Measurements from ENCODE around the gene DHDH. TPM values are rescaled to one million over a fixed set of nuclear protein-coding genes. Genes with fewer than 3 reads are reported as not detected.
"Not testable (repeated sequence)": the region's sequence is repeated elsewhere in the genome, so short reads cannot be mapped to it uniquely, and the experiment has no call there.

DHDH gene
- total RNA-seq (1 to 10 TPM in 4 of 5 donors, under 1 TPM in 1; 0.93 to 1.7 (median 1.2) TPM), total RNA-seq (0.06 to 1.8 (median 0.57) reads per million in 29 experiments)
- 0.33 TPM for total RNA-seq (2013)

DNA sequence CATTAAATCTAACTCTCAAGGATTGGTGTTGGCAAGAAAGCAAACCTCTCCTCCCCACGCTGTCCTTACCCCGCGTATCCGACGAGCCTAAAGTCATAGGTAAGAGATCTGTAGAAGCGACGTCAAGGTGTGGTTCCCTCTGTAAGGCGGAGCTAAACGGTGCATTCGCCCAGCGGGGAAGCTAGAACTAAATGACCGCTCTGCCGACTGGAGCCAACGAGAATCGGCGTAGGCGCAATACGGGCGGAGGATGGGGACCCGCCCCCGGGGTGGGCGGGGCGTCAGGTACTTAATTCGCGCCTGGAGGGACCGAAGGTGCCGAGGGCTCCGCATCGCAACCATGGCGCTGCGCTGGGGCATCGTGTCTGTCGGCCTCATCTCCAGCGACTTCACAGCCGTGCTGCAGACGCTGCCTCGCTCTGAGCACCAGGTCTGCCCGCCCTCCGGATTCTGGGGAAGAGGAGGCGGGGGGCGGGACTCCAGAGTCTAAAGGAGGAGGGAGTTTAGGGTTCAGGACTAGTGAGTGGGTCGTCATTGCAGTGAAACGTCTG, at the start of gene DHDH:
Gene DHDH (plus strand): TSS at position 318 of the 551 bp plus-strand sequence. CDS start 23 bp downstream, at position 341.
- Histone ChIP-seq H3K4me1 (ENCODE audit: control insufficient read depth in 1 of 2, extremely low read depth in 1 of 2, insufficient read depth in 2 of 2, low read length in 2 of 2) (peaks cover 2 to 16% of the 10 kb centered on the region in 2 experiments), H3K9me3 (no peaks in the 10 kb centered on the region), H3K27ac (ENCODE audit: low read length) (peak within 1 kb of the TSS; percentile 42), H3K27me3 (replicated peaks in 1 of 2; ENCODE audit: control insufficient read depth in 2 of 2, extremely low read depth in 1 of 2, insufficient read depth in 2 of 2, low read length in 1 of 2) (peaks cover 0 to 4% of the 10 kb centered on the region in 2 experiments), H3K4me3 (ENCODE audit: control insufficient read depth in 1 of 2, extremely low read depth in 1 of 2, low read length in 1 of 2) (peak within 1 kb of the TSS; percentile 54 to 62), H3K36me3 (ENCODE audit: control insufficient read depth in 2 of 2, extremely low read depth in 1 of 2, insufficient read depth in 1 of 2, low read length in 1 of 2) (no peaks in the 10 kb centered on the region)
- DNase-seq (peak; percentile 76 to 91 (median 84)), ATAC-seq (replicated peaks in 1 of 4) (peak; percentile 96 to 98 (median 98))
- CTCF ChIA-PET, result interaction anchor here in 1 of 2 donors (1.1 to 1.5 kb wide), 3 partner anchors 10 to 37 kb away, joined by 4 to 9 read pairs (median 8); partner anchors contain the start of gene BAX
- POLR2A ChIA-PET, result interaction anchor here in 1 of 2 donors (1.0 kb wide), 1 partner anchor 34 kb away, joined by 3 read pairs; no protein-coding TSS in a partner anchor
- peaks cover 9 to 16% (median 10%) of the 10 kb centered on the region in 3 donors for H3K4me1 Mint-ChIP-seq
- peaks cover 0 to 2% of the 10 kb centered on the region in 2 donors for H3K27me3 Mint-ChIP-seq
- H3K36me3 Mint-ChIP-seq, result peaks cover 2% of the 10 kb centered on the region
- WGBS (ENCODE audit: insufficient coverage), result under 1% methylated on average over 34 of the region's 43 CpGs
- no peaks in the 10 kb centered on the region for H3K9me3 Mint-ChIP-seq
- peak within 1 kb of the TSS; percentile 89 to 91 for H3K27ac Mint-ChIP-seq
- H3K4me3 Mint-ChIP-seq, result peak within 1 kb of the TSS; percentile 83 to 91 (median 83)

DNA sequence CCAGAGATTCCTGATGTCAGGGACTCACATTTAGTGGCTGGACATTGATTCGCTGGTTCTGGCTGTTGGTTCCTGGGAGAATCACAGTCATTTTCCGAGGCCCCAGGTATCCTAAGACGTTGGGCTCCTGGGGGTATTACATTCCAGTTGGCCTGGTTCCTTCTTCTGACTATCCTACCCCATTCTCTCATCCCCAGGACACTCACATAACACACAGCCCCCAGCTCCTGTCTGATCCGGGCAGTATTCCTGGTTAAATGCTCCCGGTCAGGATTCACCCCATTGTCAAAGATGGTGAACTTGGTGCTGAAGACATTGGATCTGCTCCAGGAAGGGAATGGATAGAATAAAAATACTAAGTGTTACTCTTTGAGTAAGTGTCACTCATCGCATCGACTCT, 49.8 kb upstream of the DHDH start:
- Histone ChIP-seq H3K27ac (ENCODE audit: low read length) (no peak overlapping the region), H3K4me1 (ENCODE audit: control insufficient read depth in 1 of 2, extremely low read depth in 1 of 2, insufficient read depth in 2 of 2, low read length in 2 of 2) (no peaks in the 10 kb centered on the region), H3K27me3 (replicated peaks in 1 of 2; ENCODE audit: control insufficient read depth in 2 of 2, extremely low read depth in 1 of 2, insufficient read depth in 2 of 2, low read length in 1 of 2) (no peaks in the 10 kb centered on the region), H3K36me3 (ENCODE audit: control insufficient read depth in 2 of 2, extremely low read depth in 1 of 2, insufficient read depth in 1 of 2, low read length in 1 of 2) (no peaks in the 10 kb centered on the region), H3K4me3 (ENCODE audit: control insufficient read depth in 1 of 2, extremely low read depth in 1 of 2, low read length in 1 of 2) (no peak overlapping the region), H3K9me3 (no peaks in the 10 kb centered on the region)
- 60% methylated on average over 1 of the region's 7 CpGs for WGBS (ENCODE audit: insufficient coverage)
- ChIA-PET CTCF (no interaction called here), POLR2A (no interaction called here)
- no peak for DNase-seq
- Mint-ChIP-seq H3K4me3 (peak overlapping the region in 1 of 3 donors; percentile 19), H3K27me3 (no peaks in the 10 kb centered on the region), H3K4me1 (peaks cover 0 to 1% (median under 1%) of the 10 kb centered on the region in 3 donors), H3K9me3 (no peaks in the 10 kb centered on the region), H3K27ac (no peak overlapping the region), H3K36me3 (peaks cover 1% of the 10 kb centered on the region)
- ATAC-seq (replicated peaks in 1 of 4), result no peak

DNA sequence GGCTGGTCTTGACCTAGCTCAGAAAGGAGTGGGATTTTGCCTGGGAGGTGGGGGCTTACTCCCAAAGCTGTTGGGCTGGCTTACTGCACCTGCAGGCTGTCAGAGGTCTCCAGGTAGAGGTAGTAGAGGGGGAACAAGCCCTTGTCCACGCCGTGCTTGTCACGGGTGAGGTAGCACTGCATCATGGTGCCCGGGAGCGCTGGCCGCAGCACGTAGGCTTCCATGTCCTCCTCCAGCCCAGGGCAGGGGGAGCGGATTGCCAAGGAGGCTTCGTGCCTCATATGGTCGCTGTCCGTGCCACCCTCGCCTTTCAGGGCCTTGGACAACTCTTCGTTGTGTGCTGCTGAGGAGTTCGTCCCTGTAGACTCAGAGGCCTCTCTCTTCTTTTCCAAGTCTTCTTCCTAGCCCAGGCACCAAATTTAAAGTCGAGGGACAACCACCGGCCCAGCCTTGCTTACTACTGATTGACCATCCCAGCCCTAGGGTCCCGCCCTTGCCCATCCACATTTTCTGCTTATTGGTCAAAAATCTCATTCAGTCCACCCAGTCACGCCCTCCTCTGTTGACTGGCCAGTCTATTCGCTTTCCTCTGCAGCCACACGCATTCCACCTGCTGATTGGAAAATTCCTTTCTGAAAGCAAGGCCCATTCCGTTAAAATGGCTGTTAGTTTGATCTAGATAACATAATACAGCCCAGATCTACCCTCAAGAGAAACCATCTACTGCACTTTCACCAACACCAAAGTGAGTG, 45.5 kb upstream of the DHDH start:
- Mint-ChIP-seq H3K27me3 (peaks cover 6 to 20% of the 10 kb centered on the region in 2 donors), H3K4me1 (no peaks in the 10 kb centered on the region), H3K27ac (no peak overlapping the region), H3K36me3 (no peaks in the 10 kb centered on the region), H3K9me3 (no peaks in the 10 kb centered on the region), H3K4me3 (no peak overlapping the region)
- DNase-seq, result no peak
- Histone ChIP-seq H3K4me3 (ENCODE audit: control insufficient read depth in 1 of 2, extremely low read depth in 1 of 2, low read length in 1 of 2) (no peak overlapping the region), H3K36me3 (ENCODE audit: control insufficient read depth in 2 of 2, extremely low read depth in 1 of 2, insufficient read depth in 1 of 2, low read length in 1 of 2) (no peaks in the 10 kb centered on the region), H3K27me3 (replicated peaks in 1 of 2; ENCODE audit: control insufficient read depth in 2 of 2, extremely low read depth in 1 of 2, insufficient read depth in 2 of 2, low read length in 1 of 2) (peaks cover 0 to 22% of the 10 kb centered on the region in 2 experiments), H3K9me3 (no peaks in the 10 kb centered on the region), H3K4me1 (ENCODE audit: control insufficient read depth in 1 of 2, extremely low read depth in 1 of 2, insufficient read depth in 2 of 2, low read length in 2 of 2) (no peaks in the 10 kb centered on the region), H3K27ac (ENCODE audit: low read length) (no peak overlapping the region)
- peak in 1 of 4 experiments; percentile 3 for ATAC-seq (replicated peaks in 1 of 4)
- WGBS (ENCODE audit: insufficient coverage), result 97% methylated on average over 17 of the region's 21 CpGs
- ChIA-PET CTCF (no interaction called here), POLR2A (interaction anchor here in 1 of 2 donors (0.6 kb wide), 2 partner anchors 11 to 87 kb away, joined by 3 read pairs; no protein-coding TSS in a partner anchor)

DNA sequence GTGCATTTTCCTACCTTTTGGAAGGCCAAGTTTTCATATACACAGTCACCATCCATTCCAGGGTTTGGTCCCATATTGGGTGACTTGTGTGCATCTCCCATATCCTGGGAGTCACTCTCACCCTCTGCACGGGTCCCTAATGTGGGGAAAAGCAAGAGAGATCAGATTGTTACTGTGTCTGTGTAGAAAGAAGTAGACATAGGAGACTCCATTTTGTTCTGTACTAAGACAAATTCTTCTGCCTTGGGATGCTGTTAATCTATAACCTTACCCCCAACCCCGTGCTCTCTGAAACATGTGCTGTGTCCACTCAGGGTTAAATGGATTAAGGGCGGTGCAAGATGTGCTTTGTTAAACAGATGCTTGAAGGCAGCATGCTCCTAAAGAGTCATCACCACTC, 44.0 kb upstream of the DHDH start:
- H3K9me3 ChIP-seq; H3K4me1 ChIP-seq (ENCODE audit: control insufficient read depth in 1 of 2, extremely low read depth in 1 of 2, insufficient read depth in 2 of 2, low read length in 2 of 2); DNase-seq; H3K4me3 Mint-ChIP-seq; H3K27ac Mint-ChIP-seq; POLR2A ChIA-PET; H3K36me3 ChIP-seq (ENCODE audit: control insufficient read depth in 2 of 2, extremely low read depth in 1 of 2, insufficient read depth in 1 of 2, low read length in 1 of 2); H3K36me3 Mint-ChIP-seq; H3K4me3 ChIP-seq (ENCODE audit: control insufficient read depth in 1 of 2, extremely low read depth in 1 of 2, low read length in 1 of 2); H3K9me3 Mint-ChIP-seq; ATAC-seq (replicated peaks in 1 of 4); H3K4me1 Mint-ChIP-seq; H3K27ac ChIP-seq (ENCODE audit: low read length): not testable (repeated sequence)
- no CpG with 5 or more reads among the region's 3 CpGs for WGBS (ENCODE audit: insufficient coverage)
- H3K27me3 ChIP-seq (replicated peaks in 1 of 2; ENCODE audit: control insufficient read depth in 2 of 2, extremely low read depth in 1 of 2, insufficient read depth in 2 of 2, low read length in 1 of 2), result peaks cover 2 to 34% of the 10 kb centered on the region in 2 experiments
- peaks cover 6 to 29% of the 10 kb centered on the region in 2 donors for H3K27me3 Mint-ChIP-seq
- CTCF ChIA-PET, result interaction anchor here in 1 of 2 donors (0.6 kb wide), 1 partner anchor 706 kb away, joined by 4 read pairs; no protein-coding TSS in a partner anchor

DNA sequence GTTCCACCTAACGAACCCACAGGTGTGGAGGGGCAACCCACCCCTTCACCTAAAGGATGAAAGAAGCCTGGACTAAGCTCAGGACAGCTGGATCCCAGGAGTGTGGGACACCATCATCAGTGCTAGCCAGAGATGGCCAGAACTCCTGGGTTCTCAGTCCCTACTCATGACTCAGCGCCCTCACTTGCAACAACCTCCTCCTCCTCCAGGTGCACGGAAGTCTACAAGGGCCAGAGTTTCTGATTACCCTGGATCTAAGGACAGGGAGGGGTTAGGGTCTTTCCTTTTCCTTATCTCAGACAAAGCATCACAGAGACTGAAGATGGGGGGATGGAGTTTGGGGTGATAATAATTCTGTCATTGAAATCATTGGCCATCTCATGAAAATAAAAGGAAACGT, 42.9 kb upstream of the DHDH start:
- Histone ChIP-seq H3K4me1 (ENCODE audit: control insufficient read depth in 1 of 2, extremely low read depth in 1 of 2, insufficient read depth in 2 of 2, low read length in 2 of 2) (peaks cover 0 to 6% of the 10 kb centered on the region in 2 experiments), H3K4me3 (ENCODE audit: control insufficient read depth in 1 of 2, extremely low read depth in 1 of 2, low read length in 1 of 2) (no peak overlapping the region), H3K36me3 (ENCODE audit: control insufficient read depth in 2 of 2, extremely low read depth in 1 of 2, insufficient read depth in 1 of 2, low read length in 1 of 2) (no peaks in the 10 kb centered on the region), H3K27me3 (replicated peaks in 1 of 2; ENCODE audit: control insufficient read depth in 2 of 2, extremely low read depth in 1 of 2, insufficient read depth in 2 of 2, low read length in 1 of 2) (peaks cover 2 to 45% of the 10 kb centered on the region in 2 experiments), H3K9me3 (no peaks in the 10 kb centered on the region), H3K27ac (ENCODE audit: low read length) (no peak overlapping the region)
- ChIA-PET CTCF (no interaction called here), POLR2A (no interaction called here)
- Mint-ChIP-seq H3K27me3 (peaks cover 11 to 35% of the 10 kb centered on the region in 2 donors), H3K4me3 (no peak overlapping the region), H3K36me3 (no peaks in the 10 kb centered on the region), H3K4me1 (peaks cover 0 to 8% (median 5%) of the 10 kb centered on the region in 3 donors), H3K9me3 (no peaks in the 10 kb centered on the region), H3K27ac (no peak overlapping the region)
- WGBS (ENCODE audit: insufficient coverage), result no CpG with 5 or more reads among the region's 4 CpGs
- DNase-seq (no peak), ATAC-seq (replicated peaks in 1 of 4) (no peak)

DNA sequence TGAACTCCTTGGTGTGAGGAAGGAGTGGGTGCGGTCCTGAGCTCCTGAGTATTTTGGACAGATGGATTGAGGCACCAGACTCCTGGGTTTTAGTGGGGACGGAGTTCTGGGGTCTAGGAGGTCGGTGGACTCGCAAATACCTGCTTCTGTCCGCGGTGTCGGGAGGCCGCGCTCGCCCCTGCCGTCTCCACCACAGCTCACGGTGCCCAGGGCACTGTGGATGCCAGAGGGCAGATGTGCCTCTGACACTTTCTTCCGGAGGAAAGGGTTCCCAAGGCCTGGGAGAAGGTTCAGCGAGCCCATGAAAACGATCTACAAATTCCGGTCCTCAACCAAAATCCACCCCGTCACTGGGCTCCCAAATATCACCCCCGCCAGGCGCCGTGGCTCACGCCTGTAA, 38.3 kb upstream of the DHDH start:
- Histone ChIP-seq H3K9me3 (no peaks in the 10 kb centered on the region), H3K27me3 (replicated peaks in 1 of 2; ENCODE audit: control insufficient read depth in 2 of 2, extremely low read depth in 1 of 2, insufficient read depth in 2 of 2, low read length in 1 of 2) (peaks cover 2 to 67% of the 10 kb centered on the region in 2 experiments), H3K4me3 (ENCODE audit: control insufficient read depth in 1 of 2, extremely low read depth in 1 of 2, low read length in 1 of 2) (no peak overlapping the region), H3K4me1 (ENCODE audit: control insufficient read depth in 1 of 2, extremely low read depth in 1 of 2, insufficient read depth in 2 of 2, low read length in 2 of 2) (peaks cover 0 to 23% of the 10 kb centered on the region in 2 experiments), H3K27ac (ENCODE audit: low read length) (no peak overlapping the region), H3K36me3 (ENCODE audit: control insufficient read depth in 2 of 2, extremely low read depth in 1 of 2, insufficient read depth in 1 of 2, low read length in 1 of 2) (no peaks in the 10 kb centered on the region)
- WGBS (ENCODE audit: insufficient coverage), result 56% methylated on average over 20 of the region's 21 CpGs
- Mint-ChIP-seq H3K4me1 (peaks cover 15 to 33% (median 17%) of the 10 kb centered on the region in 3 donors), H3K9me3 (no peaks in the 10 kb centered on the region), H3K36me3 (no peaks in the 10 kb centered on the region), H3K27ac (no peak overlapping the region), H3K4me3 (peak overlapping the region in 2 of 3 donors; percentile 57 to 71), H3K27me3 (peaks cover 11 to 40% of the 10 kb centered on the region in 2 donors)
- ChIA-PET CTCF (no interaction called here), POLR2A (interaction anchor here in 1 of 2 donors (0.9 kb wide), 1 partner anchor 9 kb away, joined by 3 read pairs; no protein-coding TSS in a partner anchor)
- no peak for DNase-seq
- no peak for ATAC-seq (replicated peaks in 1 of 4)
